SU-DHL-6 (cell line): ENCODE data around the gene RNF6.

Experiments
- H2AFZ ChIP-seq: fragments of 200-600 bp; sonication (generic); 2 replicates; pipeline ENCODE4 v1.6.1; 2014; ENCODE audit warnings: low read depth, mild to moderate bottlenecking, moderate library complexity, mixed read lengths, antibody characterized with exemption, low read length; ENCODE audit not compliant: severe bottlenecking
- H3F3A ChIP-seq: fragments of 200-600 bp; shearing (Covaris generic); 2 replicates; pipeline ENCODE4 v1.6.0; 2016; ENCODE audit warnings: antibody characterized with exemption, mild to moderate bottlenecking; ENCODE audit not compliant: insufficient read depth
- H3K27ac ChIP-seq: fragments of 200-600 bp; sonication (generic); 2 replicates; pipeline ENCODE4 v1.5.1; 2016; ENCODE audit warnings: low read depth, mild to moderate bottlenecking, low read length, moderate library complexity, mixed read lengths
- H3K27me3 ChIP-seq: fragments of 200-600 bp; sonication (generic), shearing (Covaris generic); 2 replicates; pipeline ENCODE4 v1.6.0; 2014; ENCODE audit warnings: mild to moderate bottlenecking, low read length
- H3K36me3 ChIP-seq: fragments of 200-600 bp; sonication (generic); 2 replicates; pipeline ENCODE4 v1.6.1; 2014; ENCODE audit warnings: mild to moderate bottlenecking, low read length, mixed read lengths
- H3K4me2 ChIP-seq: fragments of 300-600, 200-600 bp; shearing (Covaris generic), sonication (generic); 2 replicates; pipeline ENCODE4 v1.6.0; 2014; ENCODE audit warnings: low read length, low read depth, mild to moderate bottlenecking; ENCODE audit not compliant: poor library complexity, severe bottlenecking
- H3K4me3 ChIP-seq: fragments of 200-600 bp; sonication (generic); 2 replicates; pipeline ENCODE4 v1.5.1; 2014; ENCODE audit warnings: antibody characterized with exemption, low read length, mild to moderate bottlenecking, mixed read lengths; ENCODE audit not compliant: insufficient read depth, poor library complexity, severe bottlenecking
- H3K79me2 ChIP-seq: fragments of 200-600 bp; sonication (generic); 2 replicates; pipeline ENCODE4 v1.6.1; 2014; ENCODE audit warnings: mild to moderate bottlenecking, low read length, moderate library complexity; ENCODE audit not compliant: insufficient read depth
- H3K9ac ChIP-seq: fragments of 200-600 bp; sonication (generic); 2 replicates; pipeline ENCODE4 v1.7.0; 2014; ENCODE audit warnings: mild to moderate bottlenecking, low read length
- H3K9me2 ChIP-seq: fragments of 200-600 bp; sonication (generic); replicated peaks from 2 replicates; pipeline ENCODE4 v1.6.1; 2014; ENCODE audit warnings: low read length; ENCODE audit not compliant: insufficient read depth
- H3K9me3 ChIP-seq: fragments of 200-600 bp; sonication (generic); 2 replicates; pipeline ENCODE4 v1.6.1; 2014; ENCODE audit warnings: low read length, mixed read lengths; ENCODE audit not compliant: insufficient read depth
- H4K20me1 ChIP-seq: fragments of 200-600 bp; sonication (generic); 2 replicates; pipeline ENCODE4 v1.6.1; 2014; ENCODE audit warnings: low read depth, mild to moderate bottlenecking, antibody characterized with exemption, low read length, moderate library complexity, mixed read lengths
- EZH2phosphoT487 ChIP-seq: fragments of 200-600 bp; sonication (generic), shearing (Covaris generic); conservative IDR thresholded peaks from 2 replicates; pipeline ENCODE4 v1.6.1; 2018; ENCODE audit warnings: mild to moderate bottlenecking, antibody characterized with exemption, low read length, moderate library complexity, mixed read lengths
- TF ChIP-seq, protein P1 (sequence below): fragments of 200-600 bp; sonication (generic); IDR thresholded peaks from one replicate; pipeline ENCODE4 v1.5.1; 2017; ENCODE audit warnings: antibody characterized with exemption, mild to moderate bottlenecking, low read length, moderate library complexity; ENCODE audit not compliant: insufficient read depth, poor library complexity, severe bottlenecking

RNF6 gene

DNA sequence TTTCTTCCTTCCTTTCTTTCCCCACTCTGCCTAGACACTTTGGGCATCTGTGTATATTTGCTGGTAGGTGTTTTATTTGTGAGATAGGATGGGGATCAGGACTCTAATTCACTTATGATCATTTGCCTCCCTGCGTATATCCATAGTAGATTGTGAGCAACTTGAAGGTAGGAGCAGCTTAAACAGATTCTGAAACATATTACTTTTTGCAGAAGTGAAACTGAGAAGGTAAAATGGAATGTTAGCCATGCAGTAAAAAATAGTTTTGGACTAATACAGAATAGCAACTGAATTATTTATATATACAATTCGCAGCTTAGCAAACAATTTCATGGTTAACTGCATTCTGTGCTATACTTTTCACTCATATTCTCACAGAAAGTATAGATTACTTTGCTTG lies 38.7 kb downstream of the RNF6 start:
- no peak overlapping the region for H3K4me2 ChIP-seq

DNA sequence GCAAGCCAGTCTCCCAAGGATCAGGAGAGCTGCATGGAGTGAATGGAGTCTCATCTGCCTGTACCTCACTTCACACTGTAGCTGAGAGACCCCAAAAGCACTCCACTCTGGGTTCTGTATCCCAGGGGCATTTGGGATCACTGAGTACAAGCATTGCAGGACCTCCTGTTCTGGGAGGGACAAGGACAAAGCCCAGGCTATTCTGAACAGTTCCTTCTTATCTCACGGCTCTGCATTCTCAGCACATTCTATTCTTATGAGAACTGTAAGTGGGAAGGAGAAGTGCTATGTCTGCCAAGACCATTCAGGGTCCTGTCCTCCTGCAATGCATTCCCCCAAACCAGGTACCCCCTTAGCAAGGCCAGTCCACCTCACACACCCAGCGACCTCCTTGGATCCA lies 42.8 kb downstream of the RNF6 start:
- no peaks in the 10 kb centered on the region for H3K27me3 ChIP-seq
- no peaks in the 10 kb centered on the region for H3K9me3 ChIP-seq
- H3K9ac ChIP-seq, result no peak overlapping the region
- H4K20me1 ChIP-seq, result no peaks in the 10 kb centered on the region
- no peaks in the 10 kb centered on the region for H3K79me2 ChIP-seq
- TF ChIP-seq, protein P1, sequence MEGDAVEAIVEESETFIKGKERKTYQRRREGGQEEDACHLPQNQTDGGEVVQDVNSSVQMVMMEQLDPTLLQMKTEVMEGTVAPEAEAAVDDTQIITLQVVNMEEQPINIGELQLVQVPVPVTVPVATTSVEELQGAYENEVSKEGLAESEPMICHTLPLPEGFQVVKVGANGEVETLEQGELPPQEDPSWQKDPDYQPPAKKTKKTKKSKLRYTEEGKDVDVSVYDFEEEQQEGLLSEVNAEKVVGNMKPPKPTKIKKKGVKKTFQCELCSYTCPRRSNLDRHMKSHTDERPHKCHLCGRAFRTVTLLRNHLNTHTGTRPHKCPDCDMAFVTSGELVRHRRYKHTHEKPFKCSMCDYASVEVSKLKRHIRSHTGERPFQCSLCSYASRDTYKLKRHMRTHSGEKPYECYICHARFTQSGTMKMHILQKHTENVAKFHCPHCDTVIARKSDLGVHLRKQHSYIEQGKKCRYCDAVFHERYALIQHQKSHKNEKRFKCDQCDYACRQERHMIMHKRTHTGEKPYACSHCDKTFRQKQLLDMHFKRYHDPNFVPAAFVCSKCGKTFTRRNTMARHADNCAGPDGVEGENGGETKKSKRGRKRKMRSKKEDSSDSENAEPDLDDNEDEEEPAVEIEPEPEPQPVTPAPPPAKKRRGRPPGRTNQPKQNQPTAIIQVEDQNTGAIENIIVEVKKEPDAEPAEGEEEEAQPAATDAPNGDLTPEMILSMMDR, result no peak
- no peak for TF ChIP-seq EZH2phosphoT487
- no peaks in the 10 kb centered on the region for H3K9me2 ChIP-seq
- no peaks in the 10 kb centered on the region for H3K36me3 ChIP-seq
- H3K4me2 ChIP-seq, result no peak overlapping the region
- no peaks in the 10 kb centered on the region for H3F3A ChIP-seq
- no peak overlapping the region for H2AFZ ChIP-seq
- H3K27ac ChIP-seq, result no peak overlapping the region
- no peak overlapping the region for H3K4me3 ChIP-seq

More for the DNA sequence above, 38.7 kb downstream of the RNF6 start:
- H3K79me2 ChIP-seq, result no peaks in the 10 kb centered on the region
- H3K9ac ChIP-seq, result no peak overlapping the region
- no peak overlapping the region for H2AFZ ChIP-seq
- H3K27me3 ChIP-seq, result no peaks in the 10 kb centered on the region
- H3K4me3 ChIP-seq, result no peak overlapping the region
- H4K20me1 ChIP-seq, result no peaks in the 10 kb centered on the region
- TF ChIP-seq, protein P1, result no peak
- TF ChIP-seq EZH2phosphoT487, result no peak
- H3K36me3 ChIP-seq, result no peaks in the 10 kb centered on the region
- H3K9me2 ChIP-seq, result no peaks in the 10 kb centered on the region
- no peak overlapping the region for H3K27ac ChIP-seq
- no peaks in the 10 kb centered on the region for H3K9me3 ChIP-seq
- H3F3A ChIP-seq, result peaks cover 12% of the 10 kb centered on the region

DNA sequence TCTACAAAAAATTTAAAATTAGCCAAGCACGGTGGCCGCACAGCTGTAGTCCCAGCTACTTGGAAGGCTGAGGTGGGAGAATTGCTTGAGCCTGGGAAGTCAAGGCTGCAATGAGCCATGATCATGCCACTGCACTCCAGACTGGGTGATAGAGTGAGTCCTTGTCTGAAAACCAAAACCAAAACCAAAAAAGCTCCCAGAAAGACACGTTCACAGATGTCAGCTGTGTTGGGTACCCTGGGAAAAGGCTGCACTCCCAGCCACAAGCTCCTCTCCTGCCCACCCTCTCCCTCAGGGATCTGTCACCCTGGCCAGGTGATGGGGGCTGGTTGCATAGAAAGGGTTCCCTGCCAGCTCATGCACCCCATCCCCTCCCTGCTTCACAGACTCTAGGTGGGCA lies 53.3 kb downstream of the RNF6 start:
- no peaks in the 10 kb centered on the region for H3K79me2 ChIP-seq
- no peak for TF ChIP-seq EZH2phosphoT487
- TF ChIP-seq, protein P1, result no peak
- H3K9me3 ChIP-seq, result no peaks in the 10 kb centered on the region
- no peaks in the 10 kb centered on the region for H3K36me3 ChIP-seq
- no peak overlapping the region for H3K4me2 ChIP-seq
- H3K9me2 ChIP-seq, result no peaks in the 10 kb centered on the region
- no peak overlapping the region for H2AFZ ChIP-seq
- no peak overlapping the region for H3K27ac ChIP-seq
- H3K4me3 ChIP-seq, result no peak overlapping the region
- H3K9ac ChIP-seq, result no peak overlapping the region
- H3K27me3 ChIP-seq, result no peaks in the 10 kb centered on the region
- H3F3A ChIP-seq, result no peaks in the 10 kb centered on the region
- H4K20me1 ChIP-seq, result no peaks in the 10 kb centered on the region
